GM18519 (cell line): ENCODE results near the gene GJA3.

Experiments
- ATAC-seq: cut with Tn5 transposase; IDR thresholded peaks from one replicate; pipeline ENCODE4 v1.9.1; 2021; ENCODE audit warnings: mild to moderate bottlenecking, moderate library complexity; ENCODE audit not compliant: unreplicated experiment, low FRiP score

GJA3 gene

DNA sequence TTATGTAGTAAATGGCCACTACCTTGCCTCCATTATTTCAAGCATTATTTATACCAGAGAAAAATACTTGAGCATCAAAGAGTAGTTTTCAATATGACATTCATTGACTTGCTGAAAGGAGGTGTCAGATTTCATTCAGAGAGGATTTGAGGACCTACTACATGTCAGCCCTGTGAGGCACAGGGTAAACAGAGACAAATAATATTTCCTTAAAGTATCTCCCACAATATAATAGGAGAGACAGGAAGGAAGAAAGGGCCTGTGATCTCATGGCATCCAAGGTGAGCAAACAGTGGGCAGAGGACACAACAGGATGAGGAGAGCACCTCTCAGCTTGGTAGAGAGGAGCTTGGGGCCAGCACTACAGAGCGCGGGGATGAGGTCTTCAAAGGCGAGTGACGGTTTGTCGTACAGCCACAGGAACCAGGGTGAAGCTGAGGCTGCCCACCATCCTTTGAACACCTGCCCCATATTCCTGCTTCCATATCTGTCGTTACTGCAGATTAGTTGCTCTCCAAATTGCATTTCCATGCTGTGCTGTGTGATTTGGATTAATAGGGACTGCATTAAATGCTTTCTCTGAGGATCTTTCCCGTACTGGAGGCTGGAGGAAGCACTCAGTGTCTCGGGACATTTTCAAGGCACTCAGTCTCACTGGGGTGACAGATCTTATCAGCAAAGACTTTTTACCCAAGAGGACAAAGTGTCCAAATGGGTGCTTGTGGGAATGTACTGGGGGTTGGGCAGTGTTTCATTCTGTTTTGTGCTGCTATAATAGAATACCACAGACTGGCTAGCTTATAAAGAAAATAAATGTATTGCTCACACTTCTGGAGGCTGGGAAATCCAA is 59.2 kb downstream of the GJA3 start:
- ATAC-seq: no peak

GRCh38 chr13:20099319-20099718 is 61.5 kb downstream of the GJA3 start:
- no peak for ATAC-seq

DNA sequence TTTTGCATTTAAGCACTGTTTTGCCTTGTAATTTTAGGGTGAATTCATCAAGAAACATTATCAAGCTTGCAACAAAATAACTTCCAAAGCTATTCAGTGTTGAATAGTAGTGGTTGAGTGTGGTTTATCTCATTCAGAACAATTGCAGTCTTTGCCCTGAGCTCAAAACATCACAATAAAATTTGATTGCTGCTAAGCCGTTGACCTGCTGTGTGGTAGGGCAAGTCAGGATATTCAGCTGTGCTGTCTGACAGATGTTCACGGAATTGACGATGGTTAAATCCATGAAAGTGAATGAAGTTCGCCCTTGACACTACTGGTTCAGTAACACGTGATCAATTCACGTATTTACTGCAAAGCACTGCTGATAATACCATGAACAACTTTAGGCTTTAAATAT is 66.9 kb downstream of the GJA3 start:
- no peak for ATAC-seq

GRCh38 chr13:20090349-20090748 is 70.5 kb downstream of the GJA3 start:
- no peak for ATAC-seq
